Measurements from ENCODE around the gene ADAM11. TPM values are rescaled to one million over a fixed set of nuclear protein-coding genes. Genes with fewer than 3 reads are reported as not detected.

Gene ADAM11
- total and polyA plus RNA-seq, 9 of the 15 experiments (the other 6 are each of a cell fraction or from before 2014, with no cell fraction given): 0.01 to 0.31 (median 0.14) TPM; not detected in 2

DNA sequence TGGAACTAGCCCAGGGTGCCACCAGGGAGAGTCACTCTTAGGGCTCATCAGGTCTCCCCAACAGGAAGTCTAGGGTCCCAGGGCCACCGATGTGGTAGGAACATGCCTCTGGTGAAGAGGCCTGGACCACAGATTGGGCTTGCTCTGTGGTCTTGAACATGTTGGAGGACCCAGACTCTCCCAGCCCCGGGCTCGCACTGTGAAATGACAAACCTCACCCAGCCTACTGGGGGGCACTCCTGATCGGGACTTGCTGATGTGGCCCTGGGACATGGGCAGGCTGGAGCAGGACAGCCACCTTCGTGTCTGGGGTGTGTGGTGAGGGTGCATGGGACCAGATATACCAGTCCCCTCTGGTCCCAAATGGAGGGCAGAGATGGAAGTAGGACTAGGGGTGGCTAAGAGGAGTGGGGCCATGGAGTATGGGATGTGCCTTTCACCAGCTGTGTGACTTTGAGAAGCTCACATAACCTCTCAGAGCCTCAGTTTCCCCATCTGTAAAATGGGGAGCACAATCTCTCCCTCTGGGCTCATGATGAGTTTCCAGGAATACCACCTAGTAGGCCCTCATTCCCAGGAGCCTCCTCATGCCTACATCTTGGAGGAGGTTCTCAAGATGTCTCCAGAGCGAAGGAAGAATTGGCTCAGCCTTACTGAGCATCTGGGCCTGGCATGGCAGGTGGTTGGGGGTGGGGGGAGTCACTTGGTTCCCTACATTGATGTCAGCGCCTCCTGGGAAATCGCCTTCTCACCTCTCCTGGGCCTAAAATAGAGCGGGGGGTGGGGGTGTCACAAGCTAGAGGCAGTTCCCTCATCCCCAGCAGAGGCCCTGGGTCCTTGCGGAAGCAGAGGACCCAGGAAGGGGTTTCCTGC, 1.5 kb upstream of the ADAM11 start (continued):
- TF ChIP-seq, protein P1, sequence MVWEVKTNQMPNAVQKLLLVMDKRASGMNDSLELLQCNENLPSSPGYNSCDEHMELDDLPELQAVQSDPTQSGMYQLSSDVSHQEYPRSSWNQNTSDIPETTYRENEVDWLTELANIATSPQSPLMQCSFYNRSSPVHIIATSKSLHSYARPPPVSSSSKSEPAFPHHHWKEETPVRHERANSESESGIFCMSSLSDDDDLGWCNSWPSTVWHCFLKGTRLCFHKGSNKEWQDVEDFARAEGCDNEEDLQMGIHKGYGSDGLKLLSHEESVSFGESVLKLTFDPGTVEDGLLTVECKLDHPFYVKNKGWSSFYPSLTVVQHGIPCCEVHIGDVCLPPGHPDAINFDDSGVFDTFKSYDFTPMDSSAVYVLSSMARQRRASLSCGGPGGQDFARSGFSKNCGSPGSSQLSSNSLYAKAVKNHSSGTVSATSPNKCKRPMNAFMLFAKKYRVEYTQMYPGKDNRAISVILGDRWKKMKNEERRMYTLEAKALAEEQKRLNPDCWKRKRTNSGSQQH (CRISPR knock-in tag; IDR thresholded peaks at IDR 0.05): no peak
- no peak for TF ChIP-seq SRF (CRISPR knock-in tag; IDR thresholded peaks at IDR 0.05)
- TF ChIP-seq ADNP (tag; IDR thresholded peaks at IDR 0.05): 0 out of 2 replicates have a peak, but pooled peaks have one; percentile 30
- no peak for TF ChIP-seq TGIF2 (CRISPR knock-in tag; IDR thresholded peaks at IDR 0.05)
- TF ChIP-seq KAT8 (IDR thresholded peaks at IDR 0.05; ENCODE audit: low read depth): no peak
- TF ChIP-seq, protein P2, sequence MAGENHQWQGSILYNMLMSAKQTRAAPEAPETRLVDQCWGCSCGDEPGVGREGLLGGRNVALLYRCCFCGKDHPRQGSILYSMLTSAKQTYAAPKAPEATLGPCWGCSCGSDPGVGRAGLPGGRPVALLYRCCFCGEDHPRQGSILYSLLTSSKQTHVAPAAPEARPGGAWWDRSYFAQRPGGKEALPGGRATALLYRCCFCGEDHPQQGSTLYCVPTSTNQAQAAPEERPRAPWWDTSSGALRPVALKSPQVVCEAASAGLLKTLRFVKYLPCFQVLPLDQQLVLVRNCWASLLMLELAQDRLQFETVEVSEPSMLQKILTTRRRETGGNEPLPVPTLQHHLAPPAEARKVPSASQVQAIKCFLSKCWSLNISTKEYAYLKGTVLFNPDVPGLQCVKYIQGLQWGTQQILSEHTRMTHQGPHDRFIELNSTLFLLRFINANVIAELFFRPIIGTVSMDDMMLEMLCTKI (IDR thresholded peaks at IDR 0.05; ENCODE audit: partially characterized antibody): no peak
- TF ChIP-seq SIX5 (IDR thresholded peaks at IDR 0.05; ENCODE audit: borderline replicate concordance in 1 of 2, insufficient read depth in 1 of 2, low read depth in 1 of 2, low read length in 2 of 2): no peak
- TF ChIP-seq, protein P3, sequence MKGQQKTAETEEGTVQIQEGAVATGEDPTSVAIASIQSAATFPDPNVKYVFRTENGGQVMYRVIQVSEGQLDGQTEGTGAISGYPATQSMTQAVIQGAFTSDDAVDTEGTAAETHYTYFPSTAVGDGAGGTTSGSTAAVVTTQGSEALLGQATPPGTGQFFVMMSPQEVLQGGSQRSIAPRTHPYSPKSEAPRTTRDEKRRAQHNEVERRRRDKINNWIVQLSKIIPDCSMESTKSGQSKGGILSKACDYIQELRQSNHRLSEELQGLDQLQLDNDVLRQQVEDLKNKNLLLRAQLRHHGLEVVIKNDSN (CRISPR knock-in tag; IDR thresholded peaks at IDR 0.05): no peak
- no peak for TF ChIP-seq SAFB (IDR thresholded peaks at IDR 0.05; ENCODE audit: borderline replicate concordance, low read depth, low read length)
- no peak for TF ChIP-seq MTA3 (IDR thresholded peaks at IDR 0.05; ENCODE audit: borderline replicate concordance)
- TF ChIP-seq, protein P4, sequence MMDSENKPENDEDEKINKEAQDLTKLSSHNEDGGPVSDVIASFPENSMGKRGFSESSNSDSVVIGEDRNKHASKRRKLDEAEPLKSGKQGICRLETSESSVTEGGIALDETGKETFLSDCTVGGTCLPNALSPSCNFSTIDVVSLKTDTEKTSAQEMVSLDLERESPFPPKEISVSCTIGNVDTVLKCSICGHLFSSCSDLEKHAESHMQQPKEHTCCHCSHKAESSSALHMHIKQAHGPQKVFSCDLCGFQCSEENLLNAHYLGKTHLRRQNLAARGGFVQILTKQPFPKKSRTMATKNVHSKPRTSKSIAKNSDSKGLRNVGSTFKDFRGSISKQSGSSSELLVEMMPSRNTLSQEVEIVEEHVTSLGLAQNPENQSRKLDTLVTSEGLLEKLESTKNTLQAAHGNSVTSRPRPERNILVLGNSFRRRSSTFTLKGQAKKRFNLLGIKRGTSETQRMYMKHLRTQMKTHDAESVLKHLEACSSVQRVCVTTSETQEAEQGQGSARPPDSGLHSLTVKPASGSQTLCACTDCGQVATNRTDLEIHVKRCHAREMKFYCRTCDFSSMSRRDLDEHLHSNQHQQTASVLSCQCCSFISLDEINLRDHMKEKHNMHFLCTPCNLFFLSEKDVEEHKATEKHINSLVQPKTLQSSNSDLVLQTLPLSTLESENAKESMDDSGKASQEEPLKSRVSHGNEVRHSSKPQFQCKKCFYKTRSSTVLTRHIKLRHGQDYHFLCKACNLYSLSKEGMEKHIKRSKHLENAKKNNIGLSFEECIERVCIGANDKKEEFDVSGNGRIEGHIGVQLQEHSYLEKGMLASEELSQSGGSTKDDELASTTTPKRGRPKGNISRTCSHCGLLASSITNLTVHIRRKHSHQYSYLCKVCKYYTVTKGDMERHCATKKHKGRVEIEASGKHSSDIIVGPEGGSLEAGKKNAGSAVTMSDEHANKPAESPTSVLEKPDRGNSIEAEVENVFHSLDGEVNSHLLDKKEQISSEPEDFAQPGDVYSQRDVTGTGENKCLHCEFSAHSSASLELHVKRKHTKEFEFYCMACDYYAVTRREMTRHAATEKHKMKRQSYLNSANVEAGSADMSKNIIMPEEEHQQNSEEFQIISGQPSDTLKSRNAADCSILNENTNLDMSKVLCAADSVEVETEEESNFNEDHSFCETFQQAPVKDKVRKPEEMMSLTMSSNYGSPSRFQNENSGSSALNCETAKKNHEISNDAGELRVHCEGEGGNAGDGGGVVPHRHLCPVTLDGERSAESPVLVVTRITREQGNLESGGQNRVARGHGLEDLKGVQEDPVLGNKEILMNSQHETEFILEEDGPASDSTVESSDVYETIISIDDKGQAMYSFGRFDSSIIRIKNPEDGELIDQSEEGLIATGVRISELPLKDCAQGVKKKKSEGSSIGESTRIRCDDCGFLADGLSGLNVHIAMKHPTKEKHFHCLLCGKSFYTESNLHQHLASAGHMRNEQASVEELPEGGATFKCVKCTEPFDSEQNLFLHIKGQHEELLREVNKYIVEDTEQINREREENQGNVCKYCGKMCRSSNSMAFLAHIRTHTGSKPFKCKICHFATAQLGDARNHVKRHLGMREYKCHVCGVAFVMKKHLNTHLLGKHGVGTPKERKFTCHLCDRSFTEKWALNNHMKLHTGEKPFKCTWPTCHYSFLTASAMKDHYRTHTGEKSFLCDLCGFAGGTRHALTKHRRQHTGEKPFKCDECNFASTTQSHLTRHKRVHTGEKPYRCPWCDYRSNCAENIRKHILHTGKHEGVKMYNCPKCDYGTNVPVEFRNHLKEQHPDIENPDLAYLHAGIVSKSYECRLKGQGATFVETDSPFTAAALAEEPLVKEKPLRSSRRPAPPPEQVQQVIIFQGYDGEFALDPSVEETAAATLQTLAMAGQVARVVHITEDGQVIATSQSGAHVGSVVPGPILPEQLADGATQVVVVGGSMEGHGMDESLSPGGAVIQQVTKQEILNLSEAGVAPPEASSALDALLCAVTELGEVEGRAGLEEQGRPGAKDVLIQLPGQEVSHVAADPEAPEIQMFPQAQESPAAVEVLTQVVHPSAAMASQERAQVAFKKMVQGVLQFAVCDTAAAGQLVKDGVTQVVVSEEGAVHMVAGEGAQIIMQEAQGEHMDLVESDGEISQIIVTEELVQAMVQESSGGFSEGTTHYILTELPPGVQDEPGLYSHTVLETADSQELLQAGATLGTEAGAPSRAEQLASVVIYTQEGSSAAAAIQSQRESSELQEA (IDR thresholded peaks at IDR 0.05; ENCODE audit: low read depth): no peak
- no peak for TF ChIP-seq KLF16 (IDR thresholded peaks at IDR 0.05)
- no peak for TF ChIP-seq MECOM (CRISPR knock-in tag; IDR thresholded peaks at IDR 0.05)
- no peak for TF ChIP-seq JUN (IDR thresholded peaks at IDR 0.05; ENCODE audit: borderline replicate concordance, low read depth, low read length)
- TF ChIP-seq JUN (CRISPR knock-in tag; IDR thresholded peaks at IDR 0.05; ENCODE audit: borderline replicate concordance): no peak
